ENCODE measurements around the gene ABHD17B.
A peak's percentile ranks its signal among the peaks of the same experiment; 100 is the strongest.
"Not testable (repeated sequence)": the region's sequence is repeated elsewhere in the genome, so short reads cannot be mapped to it uniquely, and the experiment has no call there.

ABHD17B gene

DNA sequence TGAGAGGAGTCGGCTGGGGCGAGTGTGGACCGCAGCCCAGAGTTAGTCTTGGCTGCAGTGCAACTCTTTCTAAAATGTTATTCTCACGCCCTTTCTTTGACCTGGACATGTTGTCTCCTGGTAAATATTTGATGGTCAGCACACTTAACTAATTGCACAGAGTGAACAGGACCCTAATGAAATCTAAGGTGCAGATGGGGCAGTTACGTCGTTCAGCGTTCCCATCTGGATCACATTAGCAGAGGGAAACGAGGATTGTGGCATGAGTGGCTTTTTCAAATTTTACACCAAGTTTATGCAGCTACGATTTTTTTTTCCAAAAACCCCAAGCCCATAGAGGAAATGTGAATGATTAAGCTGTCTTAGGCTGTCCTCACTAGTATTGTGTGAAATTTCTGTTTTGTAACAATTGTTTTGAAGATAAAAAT, 929 bp upstream of the ABHD17B start:
- no peak for DNase-seq

DNA sequence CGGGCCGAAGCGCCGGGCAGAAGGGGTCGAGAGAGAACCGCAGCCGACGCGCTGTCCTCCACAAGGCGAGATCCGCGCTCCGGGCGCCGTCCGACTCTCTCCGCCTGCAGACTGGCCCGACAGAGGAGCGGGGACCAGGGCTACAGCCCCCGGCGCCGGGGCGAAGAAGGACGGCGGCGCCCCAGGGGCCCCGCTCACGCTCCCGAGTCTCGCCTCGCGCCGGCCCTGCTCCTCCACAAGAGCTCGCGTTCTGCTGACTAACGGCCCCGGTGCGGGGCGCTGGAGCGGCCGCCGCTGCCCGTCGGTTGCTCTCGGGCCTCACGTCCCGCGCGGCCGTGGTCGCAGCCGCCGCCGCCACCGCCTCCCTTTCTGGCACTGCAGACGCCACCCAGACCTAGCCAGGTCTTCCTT, 338 bp downstream of the ABHD17B start:
- no peak for DNase-seq

DNA sequence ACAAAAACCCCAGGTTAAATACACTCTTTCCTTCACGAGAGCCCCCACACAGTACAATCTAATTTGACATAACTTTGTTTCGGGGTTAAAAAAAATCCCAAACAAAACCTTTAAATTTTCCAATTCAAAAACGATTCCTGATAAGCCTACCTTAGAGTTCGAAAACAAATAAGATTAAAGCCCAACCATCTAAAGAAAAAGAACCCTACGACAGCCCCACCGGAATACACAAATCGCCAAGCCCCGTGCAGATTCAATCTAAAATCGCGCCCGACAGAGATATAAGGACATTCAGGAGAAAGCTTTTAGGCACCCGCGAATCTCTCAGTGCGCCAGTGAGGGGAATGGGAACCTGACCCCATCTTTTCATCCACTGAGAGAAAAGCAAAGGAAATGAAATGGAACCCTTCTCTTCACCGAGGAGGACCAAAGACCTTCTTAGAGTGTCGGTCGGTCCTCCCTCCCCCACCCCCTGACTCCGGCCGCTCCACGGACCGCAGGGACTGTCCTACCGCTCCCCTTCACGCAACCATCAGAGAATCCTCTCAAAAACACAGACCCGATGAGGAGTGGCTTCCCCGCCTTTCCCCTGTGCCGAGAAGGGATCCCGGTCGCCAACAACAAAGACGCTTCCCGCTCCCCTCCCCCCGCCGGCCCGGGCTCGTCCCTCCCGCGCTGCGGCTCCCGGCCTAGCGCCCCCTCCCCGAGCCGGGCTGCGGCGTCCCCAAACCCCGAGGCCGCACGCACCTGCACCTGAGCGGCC, 925 bp downstream of the ABHD17B start:
- DNase-seq: peak; percentile 46

DNA sequence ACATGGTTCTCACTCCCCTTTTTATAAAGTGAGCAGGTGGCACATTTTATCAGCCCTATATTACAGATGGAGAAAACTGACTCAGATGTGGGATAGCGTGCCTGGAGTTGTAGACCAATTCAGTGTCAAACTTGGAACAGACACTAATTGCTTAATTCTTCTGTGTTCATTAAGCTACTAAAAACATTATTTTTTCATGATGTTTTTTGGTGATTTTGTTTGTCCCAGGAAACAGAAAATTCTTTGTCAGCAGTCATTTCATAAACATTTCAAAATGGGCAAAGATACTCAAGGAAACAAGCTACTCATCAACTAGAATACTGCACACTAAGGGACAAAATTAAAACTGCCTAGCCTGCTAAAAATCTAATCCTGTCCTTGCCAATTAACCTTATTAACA, 2.2 kb downstream of the ABHD17B start:
- DNase-seq: no peak

DNA sequence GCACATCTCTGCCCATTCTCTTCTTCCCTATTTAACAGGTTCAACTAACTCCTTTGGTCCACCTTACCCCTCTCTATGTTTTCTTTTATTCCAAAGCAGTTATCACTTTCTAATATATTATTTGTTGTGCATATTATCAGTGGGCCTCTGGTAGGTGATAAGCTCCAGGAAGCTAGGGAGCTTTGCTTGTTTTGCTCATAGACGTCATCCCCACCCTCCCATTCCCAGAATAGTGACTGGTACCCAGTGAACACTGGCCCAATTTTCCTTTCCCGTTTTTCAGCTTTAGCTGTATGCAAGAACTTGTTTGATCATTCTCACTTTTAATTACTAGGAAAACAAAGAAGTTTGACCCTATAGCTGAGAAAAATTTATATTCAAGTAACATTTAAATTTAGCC, 6.9 kb downstream of the ABHD17B start:
- DNase-seq: no peak

DNA sequence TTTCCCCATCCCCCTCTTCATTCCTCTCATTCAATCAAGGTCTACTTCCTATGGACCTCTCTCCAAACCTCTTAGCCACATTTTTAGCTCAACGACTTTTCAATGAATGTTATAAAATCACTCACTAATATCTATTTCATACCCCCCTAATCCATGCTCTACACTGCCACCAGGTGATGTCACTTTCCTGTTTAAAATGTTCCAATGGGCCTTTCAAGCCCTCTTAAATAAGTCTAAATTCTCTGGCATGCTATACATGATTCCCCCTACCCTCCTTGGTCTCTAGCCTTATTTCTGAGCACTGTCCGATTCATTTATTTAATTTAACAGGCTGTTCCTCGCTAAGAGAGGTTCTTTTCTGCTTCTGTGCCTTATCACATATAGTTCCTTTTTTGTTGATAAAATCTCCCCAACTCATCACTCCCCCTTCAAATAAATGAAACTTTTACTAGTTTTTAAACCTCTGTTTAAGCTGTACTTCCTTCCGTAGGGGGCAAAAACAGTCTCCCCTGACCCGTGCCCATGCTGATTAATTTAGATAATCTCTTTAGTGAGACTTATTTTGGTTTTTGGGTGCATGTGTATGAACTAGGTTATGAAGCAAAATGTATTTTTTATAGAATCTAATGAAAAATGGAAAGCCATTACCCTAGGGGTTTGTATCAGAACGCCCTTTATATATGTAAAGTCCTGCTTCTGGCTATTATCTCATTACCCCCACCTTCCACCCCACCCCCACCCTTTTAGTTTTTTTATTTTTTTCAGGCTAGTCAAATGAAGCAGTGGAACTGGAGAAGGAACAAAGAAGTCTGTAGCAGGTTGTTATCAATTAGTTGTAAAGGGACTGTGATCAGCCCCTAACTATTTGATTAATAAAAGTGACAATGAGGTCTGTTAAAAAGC, 9.0 kb downstream of the ABHD17B start:
- no peak for DNase-seq

- not testable (repeated sequence) for DNase-seq
Measured at GRCh38 chr9:71898756-71899155, 12.2 kb downstream of the ABHD17B start.

GRCh38 chr9:71897577-71897976, 13.4 kb downstream of the ABHD17B start:
- peak; percentile 22 for DNase-seq

DNA sequence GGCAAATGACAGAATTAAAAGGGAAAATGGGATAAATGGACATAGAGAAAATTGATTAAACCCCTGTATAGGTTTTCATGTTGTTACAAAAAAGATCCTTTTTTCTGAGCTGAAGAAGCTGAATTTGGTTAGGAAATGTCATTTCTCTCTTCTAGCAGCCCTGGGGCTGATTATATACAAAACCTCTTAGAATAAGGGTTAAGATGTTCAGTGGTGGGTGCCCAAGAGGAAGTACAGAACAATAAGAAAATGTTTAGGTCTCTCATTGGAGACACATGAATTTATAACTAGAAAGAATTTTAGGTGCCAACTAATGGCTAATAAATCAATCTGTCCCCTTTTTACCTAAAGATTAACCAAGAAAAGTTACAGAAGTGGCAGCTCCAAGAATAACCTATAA, 14.2 kb downstream of the ABHD17B start:
- no peak for DNase-seq

- no peak for DNase-seq
Measured at GRCh38 chr9:71895955-71896354, 15.0 kb downstream of the ABHD17B start.

GRCh38 chr9:71895117-71895516, 15.9 kb downstream of the ABHD17B start:
- no peak for DNase-seq

- DNase-seq: no peak
Measured at GRCh38 chr9:71891557-71892189, 19.3 kb downstream of the ABHD17B start.

GRCh38 chr9:71890042-71890679, 20.8 kb downstream of the ABHD17B start:
- DNase-seq: no peak

GRCh38 chr9:71887362-71887761, 23.6 kb downstream of the ABHD17B start:
- no peak for DNase-seq

- DNase-seq: no peak
Measured at GRCh38 chr9:71886541-71886940, 24.5 kb downstream of the ABHD17B start.

- no peak for DNase-seq
Measured at GRCh38 chr9:71886015-71886414, 25.0 kb downstream of the ABHD17B start.

- no peak for DNase-seq
Measured at GRCh38 chr9:71885467-71885866, 25.5 kb downstream of the ABHD17B start.

DNA sequence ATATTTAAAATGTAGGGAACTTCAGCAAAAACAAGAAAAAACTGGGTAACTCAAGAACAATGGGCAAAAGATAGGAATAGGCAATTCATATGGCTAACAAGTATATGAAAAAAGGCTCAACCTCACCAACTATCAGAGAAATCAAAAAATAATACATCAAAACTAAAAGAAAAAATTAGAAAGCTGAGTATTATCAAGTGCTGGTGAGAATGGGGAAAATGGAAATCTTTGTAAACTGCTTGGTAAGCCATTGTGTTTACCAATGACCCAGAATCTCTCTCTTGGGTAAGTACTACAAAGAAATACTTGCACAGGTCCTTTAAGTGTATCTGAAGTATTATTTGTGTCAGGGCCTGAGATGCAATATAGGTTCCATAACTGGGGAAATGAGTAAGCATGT, 27.0 kb downstream of the ABHD17B start:
- no peak for DNase-seq

DNA sequence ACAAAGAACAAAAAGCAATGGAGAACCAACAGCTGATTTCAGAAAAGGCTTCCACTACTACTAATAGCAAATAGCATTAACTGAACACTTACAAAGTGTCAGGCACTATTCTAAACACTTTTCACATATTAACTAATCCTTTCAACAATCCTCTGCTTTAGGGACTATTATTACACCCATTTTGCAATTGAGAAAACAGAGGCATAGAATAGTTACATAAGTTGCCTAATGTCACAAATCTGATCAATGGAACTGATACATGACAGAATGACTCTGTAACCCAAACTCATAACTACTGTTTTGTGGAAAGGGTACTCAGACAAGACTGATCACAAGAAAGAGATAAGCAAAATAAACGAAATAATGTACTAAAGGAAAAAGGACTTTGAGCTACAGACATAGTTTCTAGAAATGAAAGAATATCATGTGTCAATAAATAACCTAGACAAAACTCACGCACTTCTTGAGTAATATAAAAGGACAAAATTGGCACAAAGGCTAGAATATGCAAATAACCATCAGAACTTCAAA, 31.3 kb downstream of the ABHD17B start:
- no peak for DNase-seq

- DNase-seq: no peak
Measured at GRCh38 chr9:71878327-71879274, 32.4 kb downstream of the ABHD17B start.

DNA sequence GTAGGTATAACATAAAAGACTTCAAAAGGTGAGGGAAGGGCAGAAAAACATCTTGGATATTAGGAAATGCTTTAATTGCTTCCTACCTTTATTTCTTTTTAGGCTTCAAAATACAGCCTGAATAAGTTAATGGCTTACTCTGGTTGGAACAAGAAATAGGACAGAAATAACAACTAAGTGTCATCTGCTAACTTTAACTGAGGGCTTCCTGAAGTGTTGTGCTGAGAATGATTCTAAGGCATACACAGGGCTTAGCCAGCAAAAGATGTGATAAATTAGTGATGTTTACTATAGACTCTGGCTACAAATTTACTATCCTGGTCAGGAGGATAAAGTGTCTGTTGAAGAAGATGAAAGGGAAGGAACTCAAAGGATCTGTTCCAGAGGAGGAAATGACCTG, 34.2 kb downstream of the ABHD17B start:
- no peak for DNase-seq

GRCh38 chr9:71876106-71876505, 34.9 kb downstream of the ABHD17B start:
- DNase-seq: no peak
